NCI-H2196 (cell line): Measurements from ENCODE around the gene CDC42BPA.

ENCODE experiments used
- DNase-seq: peaks from one replicate; lab custom pipeline; 2025; ENCODE audit not compliant: unreplicated experiment; lab: John Stamatoyannopoulos, UW

The CDC42BPA gene

GRCh38 chr1:226995365-226996332, 322.6 kb downstream of the CDC42BPA start:
- DNase-seq, result no peak

- DNase-seq, result no peak
Observed at GRCh38 chr1:226994586-226995364, 323.5 kb downstream of the CDC42BPA start.

GRCh38 chr1:226993814-226994585, 324.3 kb downstream of the CDC42BPA start:
- DNase-seq, result no peak

- no peak for DNase-seq
Observed at GRCh38 chr1:226991920-226992319, 326.4 kb downstream of the CDC42BPA start.

GRCh38 chr1:226990133-226990716, 328.1 kb downstream of the CDC42BPA start:
- DNase-seq, result no peak

DNA sequence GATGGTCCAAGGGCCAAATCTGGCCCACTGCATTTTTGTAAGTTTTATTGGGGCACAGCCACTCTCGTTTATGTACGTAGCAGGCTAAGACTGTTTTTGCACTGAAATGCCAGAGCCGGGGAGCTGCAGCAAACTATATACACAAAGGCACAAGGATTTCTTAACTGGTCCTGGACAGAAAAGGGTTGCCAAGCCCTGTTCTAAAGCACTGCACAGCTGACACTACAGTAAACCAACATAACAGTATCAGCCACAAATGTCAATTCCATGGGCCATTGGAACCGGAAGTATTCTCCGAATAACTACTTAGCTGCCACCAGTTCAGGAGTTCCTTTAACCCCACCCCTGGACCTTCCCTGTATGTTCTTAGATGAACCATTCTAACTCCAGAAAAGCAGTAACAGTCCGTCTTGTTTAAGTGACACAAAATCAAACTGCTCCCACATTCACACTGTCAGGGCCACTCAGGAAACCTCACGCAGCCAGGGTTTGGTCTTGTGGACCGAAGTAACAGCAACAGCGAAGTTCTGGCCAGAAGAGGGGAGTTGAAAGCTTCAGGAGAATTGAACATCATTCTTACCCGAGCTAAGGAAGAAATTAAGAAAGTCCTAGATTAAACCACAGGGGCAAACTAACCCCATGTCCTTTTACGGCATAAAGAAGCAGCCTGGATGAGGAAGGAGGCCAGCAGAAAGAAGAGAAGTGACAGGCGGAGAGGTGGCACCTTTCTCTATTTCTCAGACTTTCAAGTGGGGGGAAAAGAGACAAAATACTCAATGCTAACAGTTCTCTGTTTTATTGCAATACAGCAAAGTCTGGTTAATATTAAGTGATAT, 329.0 kb downstream of the CDC42BPA start:
- no peak for DNase-seq

DNA sequence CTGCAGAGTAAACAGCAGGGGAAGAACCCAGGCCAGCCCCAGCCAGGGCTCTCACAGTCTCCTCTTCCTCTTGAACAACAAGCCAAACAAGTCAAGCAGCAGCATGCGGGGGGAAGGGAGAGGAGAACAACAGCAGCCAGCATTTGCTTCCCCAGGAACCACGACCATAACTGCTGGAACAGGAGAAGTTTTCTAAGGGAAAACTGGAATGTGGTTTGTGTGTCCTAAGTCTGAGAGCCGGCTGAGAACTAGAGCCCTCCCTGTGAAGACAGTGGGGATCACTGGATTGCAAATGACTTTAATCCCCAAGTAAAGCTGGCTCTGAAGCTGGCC, 330.0 kb downstream of the CDC42BPA start:
- DNase-seq, result no peak

DNA sequence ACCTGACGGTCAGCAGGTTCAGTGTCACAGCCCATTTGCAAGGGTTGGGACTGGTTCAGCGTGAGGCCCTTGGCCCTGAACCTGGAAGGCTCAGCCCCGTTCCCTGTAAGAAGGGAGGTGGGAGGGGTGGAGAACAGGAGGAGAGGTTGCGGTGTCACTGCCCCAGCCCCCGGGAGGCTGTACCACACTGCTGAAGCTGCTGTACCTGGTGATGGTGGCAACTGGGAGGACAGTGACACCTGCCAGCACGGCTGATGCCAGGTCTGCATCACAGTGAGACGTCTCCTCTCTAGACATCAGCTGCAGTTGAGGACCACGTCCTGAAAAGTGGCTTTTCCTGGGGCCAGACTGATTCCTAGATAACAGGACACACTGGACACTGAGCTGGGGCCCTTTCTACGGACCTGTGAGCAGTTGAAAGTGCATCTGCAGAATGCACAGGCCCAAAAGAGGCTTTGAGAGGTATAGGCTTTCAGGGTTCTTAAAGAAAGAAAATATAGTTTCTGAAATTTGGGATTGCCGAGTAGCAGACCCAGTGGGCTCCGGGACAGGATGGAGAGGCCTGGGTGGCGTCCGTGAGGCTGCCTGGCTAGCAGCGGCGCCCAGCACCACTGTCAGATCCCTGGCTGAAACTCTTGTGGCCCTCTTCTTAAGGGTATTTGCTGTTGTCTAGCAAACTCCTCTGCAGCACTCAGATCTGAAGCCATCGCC, 330.5 kb downstream of the CDC42BPA start:
- no peak for DNase-seq

GRCh38 chr1:226987179-226987536, 331.1 kb downstream of the CDC42BPA start:
- no peak for DNase-seq

DNA sequence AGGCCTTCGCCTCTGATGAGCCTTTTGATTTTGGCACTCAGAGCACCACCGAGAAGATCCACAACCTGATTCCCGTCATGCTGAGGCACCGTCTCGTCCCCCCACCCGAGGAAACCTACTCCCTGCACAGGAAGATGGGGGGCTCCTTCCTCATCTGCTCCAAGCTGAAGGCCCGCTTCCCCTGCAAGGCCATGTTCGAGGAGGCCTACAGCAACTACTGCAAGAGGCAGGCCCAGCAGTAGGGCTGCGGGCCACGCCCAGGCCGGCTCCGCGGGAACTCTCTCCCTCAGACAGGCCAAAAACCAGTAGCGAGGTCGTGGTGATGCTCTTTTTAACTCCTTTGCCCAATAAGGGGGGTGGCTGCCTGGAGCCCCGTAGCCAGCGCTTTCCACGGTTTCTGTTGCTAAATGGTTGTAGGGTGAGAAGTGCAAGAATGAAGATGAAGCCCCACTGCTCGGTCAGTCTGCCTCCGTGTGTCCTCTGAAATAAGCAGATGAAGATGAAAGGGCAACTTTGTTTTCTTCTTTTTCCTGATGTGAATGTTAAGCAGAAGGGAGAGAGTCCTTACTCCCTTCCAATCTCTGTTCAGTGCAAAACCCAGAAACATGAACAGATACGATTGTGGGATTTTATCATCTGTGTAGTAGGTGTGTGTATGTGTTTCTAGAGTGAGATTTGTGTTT, 331.7 kb downstream of the CDC42BPA start:
- DNase-seq, result no peak

DNA sequence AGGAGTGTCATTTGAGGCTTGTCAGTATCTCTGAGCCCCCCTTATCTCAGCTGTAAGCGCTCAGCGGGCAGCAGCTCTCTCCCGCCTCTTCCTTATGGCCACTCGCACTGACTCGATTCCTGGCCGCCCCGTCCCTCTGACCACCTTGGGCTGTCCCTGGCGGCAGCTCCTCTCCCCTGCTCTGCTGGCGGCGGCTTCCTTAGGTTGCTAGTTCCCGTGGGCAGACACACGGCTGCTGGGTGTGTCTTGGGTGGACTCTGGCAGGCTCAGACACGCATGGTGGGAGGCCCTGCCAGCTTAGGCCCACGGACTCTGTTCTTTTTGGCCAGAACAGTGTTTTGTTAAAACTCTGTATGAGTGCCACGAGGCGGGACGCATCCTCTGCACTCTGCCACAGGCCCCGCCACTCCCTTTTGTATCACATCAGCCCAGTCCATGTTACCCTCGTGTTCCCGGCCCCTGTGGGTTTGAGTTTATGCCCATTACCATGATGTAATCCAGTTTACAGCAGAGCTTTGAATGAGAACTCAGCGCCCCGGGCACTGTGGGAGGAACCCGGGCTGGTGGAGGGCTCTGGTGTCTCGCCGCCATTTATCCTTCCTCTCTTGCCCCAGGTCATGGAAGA, 332.3 kb downstream of the CDC42BPA start:
- DNase-seq, result no peak

- no peak for DNase-seq
Observed at GRCh38 chr1:226985239-226985838, 333.0 kb downstream of the CDC42BPA start.

GRCh38 chr1:226984521-226985238, 333.6 kb downstream of the CDC42BPA start:
- DNase-seq, result no peak

DNA sequence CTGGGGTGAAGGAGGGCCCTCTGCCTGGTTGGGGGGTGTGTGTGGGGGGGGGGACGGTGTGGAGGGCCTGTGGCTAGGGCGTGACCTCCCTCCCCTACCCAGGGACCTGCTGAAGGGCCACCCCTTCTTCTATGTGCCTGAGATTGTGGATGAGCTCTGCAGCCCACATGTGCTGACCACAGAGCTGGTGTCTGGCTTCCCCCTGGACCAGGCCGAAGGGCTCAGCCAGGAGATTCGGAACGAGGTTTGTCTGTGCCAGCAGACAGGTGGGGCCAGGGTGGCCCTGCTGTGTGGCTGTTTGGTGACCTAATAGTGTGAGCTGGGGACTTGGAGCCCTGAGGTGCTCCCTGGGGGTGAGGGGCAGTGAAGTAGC, 334.3 kb downstream of the CDC42BPA start:
- DNase-seq, result no peak

GRCh38 chr1:226983247-226983991, 334.9 kb downstream of the CDC42BPA start:
- DNase-seq, result no peak

DNA sequence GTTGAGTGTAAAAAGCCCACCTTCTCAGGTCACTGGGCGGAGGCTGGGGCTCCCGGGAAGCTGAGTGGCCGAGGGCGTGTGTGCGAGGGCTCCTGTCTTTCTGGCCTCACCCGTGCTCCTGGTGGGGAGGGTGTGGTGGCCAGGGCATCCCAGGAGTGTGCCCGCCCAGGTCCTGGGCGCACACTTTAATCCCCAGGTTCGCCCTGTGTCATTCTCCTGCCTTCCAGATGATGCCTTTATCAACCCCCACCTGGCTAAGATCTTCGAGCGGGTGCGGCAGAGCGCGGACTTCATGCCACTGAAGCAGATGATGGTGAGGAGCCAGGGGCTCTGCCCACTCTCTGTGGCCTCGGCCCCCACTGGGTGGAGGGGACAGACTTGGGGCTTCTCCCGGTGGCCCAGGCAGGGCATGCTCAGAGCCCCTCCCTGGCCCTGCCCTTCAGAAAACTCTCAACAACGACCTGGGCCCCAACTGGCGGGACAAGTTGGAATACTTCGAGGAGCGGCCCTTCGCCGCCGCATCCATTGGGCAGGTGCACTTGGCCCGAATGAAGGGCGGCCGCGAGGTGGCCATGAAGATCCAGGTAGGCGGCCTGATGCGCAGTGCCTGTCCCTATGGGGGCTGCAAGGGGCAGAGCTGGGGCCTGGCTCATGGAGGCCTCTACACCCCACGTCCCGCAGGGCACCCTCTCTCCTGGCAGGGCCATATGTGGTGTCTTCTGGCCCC, 335.7 kb downstream of the CDC42BPA start:
- no peak for DNase-seq
